ENCODE data around the gene CARD6.
"Not testable (repeated sequence)": the region's sequence is repeated elsewhere in the genome, so short reads cannot be mapped to it uniquely, and the experiment has no call there.

Gene CARD6

GRCh38 chr5:40841068-40841805 lies at the start of gene CARD6:
TSS of gene CARD6 (plus strand) at chr5:40841367. CDS start at chr5:40841383, 16 bp downstream.
- no peak for DNase-seq (ENCODE audit: low read depth)

- no peak for DNase-seq (ENCODE audit: low read depth)
Measured at GRCh38 chr5:40791715-40792139, 49.4 kb upstream of the CARD6 start.

- not testable (repeated sequence) for DNase-seq (ENCODE audit: low read depth)
Measured at GRCh38 chr5:40792691-40793090, 48.5 kb upstream of the CARD6 start.

GRCh38 chr5:40794340-40794739 lies 46.8 kb upstream of the CARD6 start:
- DNase-seq (ENCODE audit: low read depth) = not testable (repeated sequence)

- not testable (repeated sequence) for DNase-seq (ENCODE audit: low read depth)
Measured at GRCh38 chr5:40794877-40795276, 46.3 kb upstream of the CARD6 start.

GRCh38 chr5:40796487-40796889 lies 44.7 kb upstream of the CARD6 start:
- DNase-seq (ENCODE audit: low read depth) = no peak

- DNase-seq (ENCODE audit: low read depth) = peak; percentile 60
Measured at GRCh38 chr5:40797273-40798011, 43.7 kb upstream of the CARD6 start.

GRCh38 chr5:40798012-40798800 lies 43.0 kb upstream of the CARD6 start, which contains the start of gene PRKAA1:
TSS of gene PRKAA1 (minus strand) at chr5:40798374. CDS start at chr5:40798189, 185 bp downstream.
- DNase-seq (ENCODE audit: low read depth) = peak; percentile 85

- DNase-seq (ENCODE audit: low read depth) = no peak
Measured at GRCh38 chr5:40798801-40799210, 42.4 kb upstream of the CARD6 start.

GRCh38 chr5:40799258-40799657 lies 41.9 kb upstream of the CARD6 start:
- no peak for DNase-seq (ENCODE audit: low read depth)

GRCh38 chr5:40801771-40802562 lies 39.2 kb upstream of the CARD6 start:
- peak; percentile 78 for DNase-seq (ENCODE audit: low read depth)

GRCh38 chr5:40812125-40812524 lies 29.0 kb upstream of the CARD6 start:
- DNase-seq (ENCODE audit: low read depth) = no peak

GRCh38 chr5:40813698-40814281 lies 27.4 kb upstream of the CARD6 start:
- no peak for DNase-seq (ENCODE audit: low read depth)

GRCh38 chr5:40823459-40823858 lies 17.7 kb upstream of the CARD6 start:
- no peak for DNase-seq (ENCODE audit: low read depth)

- DNase-seq (ENCODE audit: low read depth) = not testable (repeated sequence)
Measured at GRCh38 chr5:40825461-40826043, 15.6 kb upstream of the CARD6 start.

GRCh38 chr5:40826489-40827187 lies 14.5 kb upstream of the CARD6 start:
- DNase-seq (ENCODE audit: low read depth) = no peak

GRCh38 chr5:40827188-40827977 lies 13.8 kb upstream of the CARD6 start:
- no peak for DNase-seq (ENCODE audit: low read depth)

- DNase-seq (ENCODE audit: low read depth) = no peak
Measured at GRCh38 chr5:40828021-40828631, 13.0 kb upstream of the CARD6 start.

All from CMK (cell line).